Mesendoderm (in vitro differentiated cells): ENCODE data around the gene CPT1C. TPM values are rescaled to one million over a fixed set of nuclear protein-coding genes. Genes with fewer than 3 reads are reported as not detected.

Experiments used
- small RNA-seq: library from polyadenylated mRNA; stranded (forward); fragments of <200 nt; extraction: miRNeasy Mini kit (QIAGEN cat#:217004); gene quantifications from one replicate; pipeline ENCODE3, GENCODE V24; 2013; ENCODE audit not compliant: insufficient read depth

CPT1C gene

Small RNA genes within 50 kb of the gene (small RNA-seq; reads per million reads assigned to genes)
- gene MIR5088, result not detected
